ENCODE results near the gene SPEM1.

The SPEM1 gene

DNA sequence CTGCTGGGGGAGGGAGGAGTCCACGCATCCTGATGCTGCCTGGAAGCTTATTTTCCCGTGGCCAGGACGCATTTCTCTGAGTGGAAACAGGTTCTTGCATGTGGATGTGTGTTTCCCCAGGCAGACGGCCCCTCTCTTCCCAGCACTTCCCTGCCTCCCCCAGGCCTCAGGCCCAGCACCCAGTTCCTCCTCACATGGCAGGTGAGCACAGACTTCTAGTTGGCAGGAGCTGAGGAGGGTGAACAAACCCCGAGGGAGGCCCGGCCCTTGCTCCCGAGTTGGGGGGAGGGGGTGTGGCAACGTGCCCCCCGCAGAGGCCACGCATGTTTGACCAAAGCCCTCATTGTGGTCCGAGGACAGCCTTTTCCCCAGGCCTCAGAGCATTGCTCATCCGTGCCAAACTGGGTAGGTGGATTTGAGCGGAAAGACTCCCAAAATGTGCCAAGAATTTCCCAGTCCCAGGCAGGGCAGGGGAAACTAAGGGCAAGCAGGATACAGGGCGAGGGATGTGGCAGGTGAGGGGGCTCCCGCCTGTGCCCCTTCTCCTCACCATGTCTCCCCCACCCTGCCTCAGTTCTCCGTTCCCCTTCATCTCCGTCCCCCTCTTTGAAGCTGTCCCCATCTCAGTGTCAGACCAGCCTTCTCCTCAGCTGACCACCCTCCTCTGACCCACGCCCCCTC lies 1.5 kb upstream of the SPEM1 start:
- Histone ChIP-seq H3K9me3 (ENCODE audit: severe bottlenecking) (no peaks in the 10 kb centered on the region), H3K27ac (no peak overlapping the region), H3K36me3 (peaks cover 9% of the 10 kb centered on the region), H3K27me3 (ENCODE audit: insufficient read depth, low read depth, severe bottlenecking) (no peaks in the 10 kb centered on the region), H3K4me3 (ENCODE audit: low read depth, low read length) (no peak overlapping the region)
- TF ChIP-seq, protein P1, sequence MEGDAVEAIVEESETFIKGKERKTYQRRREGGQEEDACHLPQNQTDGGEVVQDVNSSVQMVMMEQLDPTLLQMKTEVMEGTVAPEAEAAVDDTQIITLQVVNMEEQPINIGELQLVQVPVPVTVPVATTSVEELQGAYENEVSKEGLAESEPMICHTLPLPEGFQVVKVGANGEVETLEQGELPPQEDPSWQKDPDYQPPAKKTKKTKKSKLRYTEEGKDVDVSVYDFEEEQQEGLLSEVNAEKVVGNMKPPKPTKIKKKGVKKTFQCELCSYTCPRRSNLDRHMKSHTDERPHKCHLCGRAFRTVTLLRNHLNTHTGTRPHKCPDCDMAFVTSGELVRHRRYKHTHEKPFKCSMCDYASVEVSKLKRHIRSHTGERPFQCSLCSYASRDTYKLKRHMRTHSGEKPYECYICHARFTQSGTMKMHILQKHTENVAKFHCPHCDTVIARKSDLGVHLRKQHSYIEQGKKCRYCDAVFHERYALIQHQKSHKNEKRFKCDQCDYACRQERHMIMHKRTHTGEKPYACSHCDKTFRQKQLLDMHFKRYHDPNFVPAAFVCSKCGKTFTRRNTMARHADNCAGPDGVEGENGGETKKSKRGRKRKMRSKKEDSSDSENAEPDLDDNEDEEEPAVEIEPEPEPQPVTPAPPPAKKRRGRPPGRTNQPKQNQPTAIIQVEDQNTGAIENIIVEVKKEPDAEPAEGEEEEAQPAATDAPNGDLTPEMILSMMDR (IDR thresholded peaks at IDR 0.05; ENCODE audit: low read depth, low read length), result no peak
- no peak for DNase-seq

DNA sequence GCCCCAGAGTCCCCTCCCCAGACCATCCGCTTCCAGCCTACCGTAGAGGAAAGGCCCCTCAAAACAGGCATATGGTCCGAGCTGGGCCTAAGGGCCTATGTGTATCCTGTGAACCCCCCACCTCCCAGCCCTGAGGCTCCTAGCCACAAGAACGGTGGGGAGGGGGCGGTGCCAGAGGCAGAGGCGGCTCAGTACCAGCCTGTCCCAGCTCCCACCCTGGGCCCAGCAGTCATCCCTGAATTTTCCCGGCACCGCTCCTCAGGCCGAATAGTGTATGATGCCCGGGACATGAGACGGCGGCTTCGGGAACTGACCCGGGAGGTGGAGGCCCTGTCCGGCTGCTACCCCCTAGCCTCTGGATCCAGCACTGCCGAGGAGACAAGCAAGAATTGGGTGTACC lies 1.1 kb downstream of the SPEM1 start:
- Histone ChIP-seq H3K9me3 (ENCODE audit: severe bottlenecking) (no peaks in the 10 kb centered on the region), H3K4me3 (ENCODE audit: low read depth, low read length) (no peak overlapping the region), H3K27ac (no peak overlapping the region), H3K36me3 (peaks cover 1% of the 10 kb centered on the region; the same call in 1 of the 2 replicates), H3K27me3 (ENCODE audit: insufficient read depth, low read depth, severe bottlenecking) (no peaks in the 10 kb centered on the region)
- DNase-seq, result no peak
- TF ChIP-seq, protein P1 (IDR thresholded peaks at IDR 0.05; ENCODE audit: low read depth, low read length), result no peak

DNA sequence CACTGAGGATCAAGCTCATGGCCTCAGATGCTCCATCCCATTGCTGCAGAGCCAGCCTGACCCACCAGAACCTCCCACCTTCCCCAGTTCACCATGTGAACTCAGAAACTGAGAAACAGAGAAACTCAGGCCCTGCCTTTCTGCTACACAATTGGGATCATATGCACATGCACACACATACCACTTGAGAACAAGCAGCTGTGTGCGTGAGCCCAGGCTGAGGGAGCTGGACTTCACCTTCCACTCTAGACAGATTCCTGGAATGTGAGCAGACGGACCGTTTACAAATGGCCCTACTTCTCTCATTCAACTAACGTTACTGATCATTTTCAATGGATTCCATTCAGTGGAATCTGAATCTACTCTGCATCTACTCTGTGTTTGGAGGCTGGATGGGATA lies 3.6 kb downstream of the SPEM1 start:
- no peak overlapping the region for H3K27ac ChIP-seq
- no peak for DNase-seq
- H3K9me3 ChIP-seq (ENCODE audit: severe bottlenecking), result no peaks in the 10 kb centered on the region
- TF ChIP-seq, protein P1 (IDR thresholded peaks at IDR 0.05; ENCODE audit: low read depth, low read length), result no peak
- H3K36me3 ChIP-seq, result no peaks in the 10 kb centered on the region
- H3K4me3 ChIP-seq (ENCODE audit: low read depth, low read length), result no peak overlapping the region
- no peaks in the 10 kb centered on the region for H3K27me3 ChIP-seq (ENCODE audit: insufficient read depth, low read depth, severe bottlenecking)

DNA sequence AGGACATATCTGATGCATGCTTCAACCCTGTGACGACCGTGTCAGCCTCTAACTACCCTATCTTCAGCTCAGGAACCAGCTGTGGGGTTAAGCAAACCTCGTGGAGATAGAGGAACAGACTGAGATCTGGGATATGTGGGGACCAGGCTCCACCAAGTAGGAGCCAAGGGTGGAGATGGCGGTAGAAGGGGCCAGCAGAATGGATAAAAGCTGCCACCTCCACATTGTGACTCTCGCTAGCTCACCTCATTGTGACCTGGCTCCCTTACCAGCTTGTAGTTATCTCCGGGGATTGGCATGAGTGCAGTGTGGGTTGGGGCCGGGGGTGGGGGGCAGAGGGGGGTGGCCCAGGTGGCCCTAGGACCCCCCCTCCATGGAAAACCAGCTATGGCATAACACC lies 5.2 kb downstream of the SPEM1 start, which contains the start of gene SPEM2:
Gene SPEM2 (plus strand): TSS at position 301 of the 400 bp plus-strand sequence. CDS start 73 bp downstream, at position 374.
- no peak within 1 kb of the TSS for H3K27ac ChIP-seq
- no peaks in the 10 kb centered on the region for H3K36me3 ChIP-seq
- H3K9me3 ChIP-seq (ENCODE audit: severe bottlenecking), result no peaks in the 10 kb centered on the region
- TF ChIP-seq, protein P1 (IDR thresholded peaks at IDR 0.05; ENCODE audit: low read depth, low read length), result no peak
- no peak for DNase-seq
- H3K27me3 ChIP-seq (ENCODE audit: insufficient read depth, low read depth, severe bottlenecking), result no peaks in the 10 kb centered on the region
- H3K4me3 ChIP-seq (ENCODE audit: low read depth, low read length), result no peak within 1 kb of the TSS

DNA sequence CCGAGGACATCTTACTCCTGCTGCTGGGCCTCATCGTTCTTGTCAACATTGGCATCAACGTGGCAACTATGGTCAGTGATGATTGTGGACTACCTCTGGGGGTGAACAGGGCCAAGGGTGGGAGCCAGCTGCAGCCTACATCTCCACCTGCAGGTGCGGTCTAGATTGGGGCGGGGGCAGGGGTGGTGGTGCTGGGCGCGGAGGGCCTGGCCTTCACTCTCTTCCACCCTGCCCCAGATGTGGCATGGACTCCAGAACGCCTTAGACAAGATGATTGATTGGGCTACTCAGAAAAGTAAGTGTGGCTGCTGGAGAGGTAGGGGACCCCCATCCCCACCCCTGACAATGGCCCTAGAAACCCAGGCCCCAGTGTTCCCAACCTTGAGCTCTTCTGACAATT lies 5.6 kb downstream of the SPEM1 start:
- H3K36me3 ChIP-seq, result no peaks in the 10 kb centered on the region
- no peak overlapping the region for H3K27ac ChIP-seq
- no peaks in the 10 kb centered on the region for H3K9me3 ChIP-seq (ENCODE audit: severe bottlenecking)
- H3K27me3 ChIP-seq (ENCODE audit: insufficient read depth, low read depth, severe bottlenecking), result no peaks in the 10 kb centered on the region
- TF ChIP-seq, protein P1 (IDR thresholded peaks at IDR 0.05; ENCODE audit: low read depth, low read length), result no peak
- H3K4me3 ChIP-seq (ENCODE audit: low read depth, low read length), result no peak overlapping the region
- DNase-seq, result no peak
